Measurements from ENCODE around the gene APMAP. TPM values are rescaled to one million over a fixed set of nuclear protein-coding genes. Genes with fewer than 3 reads are reported as not detected.

APMAP gene
- total RNA-seq, 1 donor from 2014 or later = 71.7 TPM

GRCh38 chr20:25007491-25008305, 15.1 kb upstream of the APMAP start:
- no peak overlapping the region for H2AFZ ChIP-seq (replicated peaks)
- H3K36me3 ChIP-seq = no peaks in the 10 kb centered on the region
- H3K4me3 ChIP-seq = no peak overlapping the region
- no peak for TF ChIP-seq EZH2 (IDR thresholded peaks at IDR 0.05)
- Mint-ChIP-seq H3K36me3 (no peaks in the 10 kb centered on the region), H3K4me1 (no peaks in the 10 kb centered on the region), H3K4me3 (no peak overlapping the region), H3K27me3 (ENCODE audit: insufficient read depth, low read depth) (peaks cover 2% of the 10 kb centered on the region), H3K27ac (no peak overlapping the region), H3K9me3 (no peaks in the 10 kb centered on the region)
- H3K27me3 ChIP-seq = no peaks in the 10 kb centered on the region
- H3F3A ChIP-seq (ENCODE audit: low read depth) = no peaks in the 10 kb centered on the region
- H3K4me1 ChIP-seq = no peaks in the 10 kb centered on the region
- no peaks in the 10 kb centered on the region for H4K20me1 ChIP-seq (ENCODE audit: low read depth)
- no peak overlapping the region for H3K9ac ChIP-seq
- no peaks in the 10 kb centered on the region for H3K9me3 ChIP-seq (ENCODE audit: low read depth)
- no peak overlapping the region for H3K27ac ChIP-seq
- no peak overlapping the region for H3K4me2 ChIP-seq
- H3K79me2 ChIP-seq (ENCODE audit: low read depth) = no peaks in the 10 kb centered on the region
- no peak for DNase-seq (ENCODE audit: low spot score)

- H3K27ac Mint-ChIP-seq = no peak overlapping the region
- H3K27me3 ChIP-seq = no peaks in the 10 kb centered on the region
- TF ChIP-seq EZH2phosphoT487 (IDR thresholded peaks at IDR 0.05) = no peak
- no peak for TF ChIP-seq CTCF (IDR thresholded peaks at IDR 0.05)
- no peak for TF ChIP-seq EZH2 (IDR thresholded peaks at IDR 0.05)
- H3K4me1 Mint-ChIP-seq = no peaks in the 10 kb centered on the region
- no peaks in the 10 kb centered on the region for H3K36me3 Mint-ChIP-seq
- no peak for DNase-seq (ENCODE audit: low spot score)
- H3K36me3 ChIP-seq = no peaks in the 10 kb centered on the region
- no peak overlapping the region for H3K27ac ChIP-seq
- no peak overlapping the region for H2AFZ ChIP-seq (replicated peaks)
- no peaks in the 10 kb centered on the region for H3F3A ChIP-seq (ENCODE audit: low read depth)
- H3K27me3 Mint-ChIP-seq (ENCODE audit: insufficient read depth, low read depth) = peaks cover 2% of the 10 kb centered on the region
- H3K4me1 ChIP-seq = no peaks in the 10 kb centered on the region
- no peak overlapping the region for H3K4me2 ChIP-seq
- no peak overlapping the region for H3K4me3 ChIP-seq
- no peaks in the 10 kb centered on the region for H3K9me3 ChIP-seq (ENCODE audit: low read depth)
- H3K9me3 Mint-ChIP-seq = no peaks in the 10 kb centered on the region
- no peak overlapping the region for H3K9ac ChIP-seq
- H4K20me1 ChIP-seq (ENCODE audit: low read depth) = no peaks in the 10 kb centered on the region
- H3K79me2 ChIP-seq (ENCODE audit: low read depth) = no peaks in the 10 kb centered on the region
- H3K4me3 Mint-ChIP-seq = no peak overlapping the region
Measured at GRCh38 chr20:25006431-25007167, 14.0 kb upstream of the APMAP start.

- Histone ChIP-seq H2AFZ (replicated peaks) (no peak overlapping the region), H3K9ac (no peak overlapping the region), H3K27ac (no peak overlapping the region), H3K4me3 (no peak overlapping the region), H3F3A (ENCODE audit: low read depth) (no peaks in the 10 kb centered on the region), H3K9me3 (ENCODE audit: low read depth) (no peaks in the 10 kb centered on the region), H3K79me2 (ENCODE audit: low read depth) (no peaks in the 10 kb centered on the region), H3K4me2 (no peak overlapping the region), H4K20me1 (ENCODE audit: low read depth) (no peaks in the 10 kb centered on the region), H3K27me3 (peaks cover 7% of the 10 kb centered on the region), H3K4me1 (no peaks in the 10 kb centered on the region), H3K36me3 (no peaks in the 10 kb centered on the region)
- H3K27ac Mint-ChIP-seq = no peak overlapping the region
- H3K9me3 Mint-ChIP-seq = no peaks in the 10 kb centered on the region
- peaks cover 2% of the 10 kb centered on the region for H3K27me3 Mint-ChIP-seq (ENCODE audit: insufficient read depth, low read depth)
- no peaks in the 10 kb centered on the region for H3K36me3 Mint-ChIP-seq
- no peak for DNase-seq (ENCODE audit: low spot score)
- H3K4me3 Mint-ChIP-seq = no peak overlapping the region
- H3K4me1 Mint-ChIP-seq = no peaks in the 10 kb centered on the region
- TF ChIP-seq CTCF (IDR thresholded peaks at IDR 0.05) = no peak
- TF ChIP-seq EZH2 (IDR thresholded peaks at IDR 0.05) = no peak
- TF ChIP-seq EZH2phosphoT487 (IDR thresholded peaks at IDR 0.05) = no peak
Measured at GRCh38 chr20:25005661-25006060, 13.1 kb upstream of the APMAP start.

DNA sequence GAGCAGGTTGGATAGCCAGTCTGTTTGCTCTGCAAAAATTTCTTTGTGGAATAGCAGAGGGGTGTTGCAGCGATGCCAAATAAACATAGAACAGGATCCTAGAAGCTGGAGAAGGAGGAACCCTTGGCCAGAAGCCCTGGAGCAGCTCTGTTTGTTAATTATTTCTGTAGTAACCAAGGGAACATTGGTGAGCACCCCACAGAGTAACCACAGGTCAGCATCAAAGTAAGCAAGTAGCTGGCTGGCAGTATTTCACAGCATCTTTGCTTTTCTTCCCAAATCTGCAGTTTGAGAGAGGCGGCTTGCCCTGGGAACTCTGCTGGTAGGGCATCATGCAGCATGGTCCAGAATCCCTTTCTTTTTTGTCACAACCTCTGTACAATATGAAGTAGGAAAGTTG, 12.7 kb upstream of the APMAP start:
- TF ChIP-seq EZH2phosphoT487 (IDR thresholded peaks at IDR 0.05) = no peak
- no peak for TF ChIP-seq EZH2 (IDR thresholded peaks at IDR 0.05)
- TF ChIP-seq CTCF (IDR thresholded peaks at IDR 0.05) = no peak
- no peaks in the 10 kb centered on the region for H3K79me2 ChIP-seq (ENCODE audit: low read depth)
- H3K9me3 Mint-ChIP-seq = no peaks in the 10 kb centered on the region

More for the DNA sequence above, 12.7 kb upstream of the APMAP start:
- Histone ChIP-seq H3K9ac (no peak overlapping the region), H4K20me1 (ENCODE audit: low read depth) (no peaks in the 10 kb centered on the region), H3F3A (ENCODE audit: low read depth) (no peaks in the 10 kb centered on the region), H3K4me3 (no peak overlapping the region), H3K9me3 (ENCODE audit: low read depth) (no peaks in the 10 kb centered on the region), H2AFZ (replicated peaks) (no peak overlapping the region), H3K4me2 (no peak overlapping the region), H3K4me1 (no peaks in the 10 kb centered on the region), H3K36me3 (no peaks in the 10 kb centered on the region), H3K27ac (no peak overlapping the region), H3K27me3 (peaks cover 12% of the 10 kb centered on the region)
- no peaks in the 10 kb centered on the region for H3K4me1 Mint-ChIP-seq
- no peaks in the 10 kb centered on the region for H3K36me3 Mint-ChIP-seq
- DNase-seq (ENCODE audit: low spot score) = no peak
- H3K4me3 Mint-ChIP-seq = no peak overlapping the region
- H3K27ac Mint-ChIP-seq = no peak overlapping the region
- peaks cover 2% of the 10 kb centered on the region for H3K27me3 Mint-ChIP-seq (ENCODE audit: insufficient read depth, low read depth)

All from neural progenitor cell (in vitro differentiated cells).